Naive thymus-derived CD4-positive, alpha-beta T cell (primary cell): ENCODE data around the gene UBE2B. TPM values are rescaled to one million over a fixed set of nuclear protein-coding genes. Genes with fewer than 3 reads are reported as not detected.
"Not testable (repeated sequence)": the region's sequence is repeated elsewhere in the genome, so short reads cannot be mapped to it uniquely, and the experiment has no call there.

Experiments
- ATAC-seq: fragments of 150-1000 bp; cut with Tn5 transposase; 2 replicates; pipeline ENCODE4 v1.10.0; 2021; ENCODE audit warnings: mild to moderate bottlenecking, moderate library complexity
- CTCF ChIA-PET: fragments of 350-600 bp; sonication (Branson Sonifier 250); formaldehyde crosslinking; loops from one replicate; lab custom pipeline; 2021; ENCODE audit warnings: antibody characterized with exemption; lab: Charles Lee
- POLR2A ChIA-PET: fragments of 350-600 bp; sonication (Branson Sonifier 250); formaldehyde crosslinking; loops from one replicate; lab custom pipeline; 2021; ENCODE audit warnings: antibody characterized with exemption, inconsistent platforms; lab: Charles Lee
- DNase-seq, 9 donors: peaks; one replicate each; pipeline versions ENCODE4 v3.0.0 to v3.0.0-alpha.2; 2020 to 2022; ENCODE audit warnings: mixed read lengths in 1 of 9
- H3K27ac ChIP-seq: one replicate; pipeline ENCODE4 v1.7.0; 2013; ENCODE audit warnings: mild to moderate bottlenecking, low read depth, low read length, moderate library complexity
- H3K27me3 ChIP-seq, 2 donors: one replicate each; pipeline ENCODE4 v1.7.0; 2013; ENCODE audit warnings: low read length in 2 of 2, mild to moderate bottlenecking in 2 of 2, moderate library complexity in 2 of 2; ENCODE audit not compliant: control insufficient read depth in 2 of 2, insufficient read depth in 2 of 2
- H3K36me3 ChIP-seq, 3 experiments: 1 replicate in 2 of 3; 2 replicates in 1 of 3; pipeline ENCODE4 v1.7.0; 2013; ENCODE audit warnings: low read length in 3 of 3, mild to moderate bottlenecking in 3 of 3, moderate library complexity in 1 of 3; ENCODE audit not compliant: insufficient read depth in 3 of 3, control insufficient read depth in 2 of 3
- H3K4me1 ChIP-seq, 2 donors: one replicate each; pipeline ENCODE4 v1.7.0; 2013; ENCODE audit warnings: low read length in 2 of 2, mild to moderate bottlenecking in 2 of 2, moderate library complexity in 1 of 2; ENCODE audit not compliant: control insufficient read depth in 2 of 2, insufficient read depth in 2 of 2
- H3K4me3 ChIP-seq: 2 replicates; pipeline ENCODE4 v1.7.0; 2013; ENCODE audit warnings: mild to moderate bottlenecking, low read length
- H3K9me3 ChIP-seq, 3 experiments: 1 replicate in 2 of 3; 2 replicates in 1 of 3; pipeline ENCODE4 v1.7.0; 2013; ENCODE audit warnings: low read length in 3 of 3; ENCODE audit not compliant: control insufficient read depth in 2 of 3
- H3K27ac Mint-ChIP-seq, 9 donors: one replicate each; pipeline ENCODE4 v1.8.0; 2020 to 2022; ENCODE audit warnings: mixed read lengths in 9 of 9, mild to moderate bottlenecking in 8 of 9, moderate library complexity in 5 of 9, inconsistent platforms in 2 of 9
- H3K27me3 Mint-ChIP-seq, 5 donors: one replicate each; pipeline ENCODE4 v1.8.0; 2021 to 2022; ENCODE audit warnings: mixed read lengths in 5 of 5, mild to moderate bottlenecking in 1 of 5
- H3K36me3 Mint-ChIP-seq, 5 donors: one replicate each; pipeline ENCODE4 v1.8.0; 2020 to 2022; ENCODE audit warnings: mixed read lengths in 5 of 5, mild to moderate bottlenecking in 3 of 5, inconsistent platforms in 1 of 5
- H3K4me1 Mint-ChIP-seq, 7 donors: one replicate each; pipeline ENCODE4 v1.8.0; 2020 to 2022; ENCODE audit warnings: mixed read lengths in 7 of 7, mild to moderate bottlenecking in 3 of 7, inconsistent platforms in 1 of 7
- H3K4me3 Mint-ChIP-seq, 10 donors: one replicate each; pipeline ENCODE4 v1.8.0; 2020 to 2022; ENCODE audit warnings: mild to moderate bottlenecking in 10 of 10, mixed read lengths in 10 of 10, moderate library complexity in 6 of 10, inconsistent platforms in 2 of 10
- H3K9me3 Mint-ChIP-seq, 11 donors: one replicate each; pipeline ENCODE4 v1.8.0; 2020 to 2022; ENCODE audit warnings: mixed read lengths in 11 of 11, mild to moderate bottlenecking in 4 of 11, inconsistent platforms in 1 of 11, moderate library complexity in 1 of 11
- intact Hi-C, 2 donors: fragments of 100-400 bp; cut with micrococcal nuclease; formaldehyde crosslinking; loops; one replicate each; pipeline ENCODE4 v1.15.1; 2023
- polyA plus RNA-seq, 2 donors: library from polyadenylated mRNA; unstranded; fragments of 300-500 nt; fragmentation: Illumina TruSeq; gene quantifications; one replicate each; pipeline ENCODE4 v1.2.3, GENCODE V29; 2021
- total RNA-seq, 6 experiments: library from RNA in 5 of 6; stranded (reverse) in 5 of 6; gene quantifications; 1 replicate in 5 of 6; 2 replicates in 1 of 6; pipeline ENCODE4 v1.2.3 and lab custom pipeline; 2021 to 2026

Gene UBE2B
- total and polyA plus RNA-seq, 7 experiments from 2014 or later = 89.2 to 141 (median 117) TPM

DNA sequence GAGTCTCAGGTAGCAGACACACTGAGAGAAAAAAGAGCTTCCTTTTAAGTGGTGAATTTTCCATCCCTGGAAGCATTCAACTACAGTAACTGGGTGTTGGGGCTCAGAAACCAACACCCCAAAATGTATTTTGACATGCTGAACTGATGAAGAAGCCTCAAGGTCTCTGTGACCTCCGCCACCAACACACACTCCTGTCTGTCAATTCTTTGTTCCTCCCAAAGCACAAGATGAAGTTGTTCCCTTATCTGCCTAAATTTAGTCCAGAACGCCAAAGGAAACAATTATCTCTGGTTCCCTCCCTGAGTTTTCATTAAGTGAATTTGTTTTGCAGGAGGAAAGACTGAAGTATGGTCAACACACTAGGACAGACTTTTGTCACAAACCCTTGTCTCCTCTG, 41.7 kb downstream of the UBE2B start:
- DNase-seq (no peak), ATAC-seq (no peak)
- H3K36me3 Mint-ChIP-seq = peaks cover 0 to 8% (median 0%) of the 10 kb centered on the region in 5 donors
- peak overlapping the region in 9 of 10 donors; percentile 12 to 94 (median 81) for H3K4me3 Mint-ChIP-seq
- no peaks in the 10 kb centered on the region for H3K9me3 ChIP-seq
- peak overlapping the region in 6 of 9 donors; percentile 34 to 91 (median 64) for H3K27ac Mint-ChIP-seq
- H3K4me3 ChIP-seq = no peak overlapping the region
- H3K36me3 ChIP-seq = peaks cover 0 to 4% (median 0%) of the 10 kb centered on the region in 3 experiments
- no peak overlapping the region for H3K27ac ChIP-seq
- peaks cover 20 to 48% (median 34%) of the 10 kb centered on the region in 7 donors for H3K4me1 Mint-ChIP-seq
- intact Hi-C loops = loop anchor here in 1 of 2 donors (2.0 to 5.0 kb wide), 2 partner anchors 54 to 164 kb away; no protein-coding TSS in a partner anchor
- ChIA-PET POLR2A (interaction anchor here (0.7 to 9.6 kb wide), 6 partner anchors 22 to 133 kb away, joined by 3 to 130 read pairs (median 6); partner anchors contain the start of gene JADE2), CTCF (interaction anchor here (0.6 to 1.2 kb wide), 3 partner anchors 109 to 225 kb away, joined by 3 to 6 read pairs (median 4); no protein-coding TSS in a partner anchor)
- peaks cover 16 to 23% of the 10 kb centered on the region in 2 donors for H3K4me1 ChIP-seq
- no peaks in the 10 kb centered on the region for H3K27me3 ChIP-seq
- H3K27me3 Mint-ChIP-seq = no peaks in the 10 kb centered on the region
- no peaks in the 10 kb centered on the region for H3K9me3 Mint-ChIP-seq

DNA sequence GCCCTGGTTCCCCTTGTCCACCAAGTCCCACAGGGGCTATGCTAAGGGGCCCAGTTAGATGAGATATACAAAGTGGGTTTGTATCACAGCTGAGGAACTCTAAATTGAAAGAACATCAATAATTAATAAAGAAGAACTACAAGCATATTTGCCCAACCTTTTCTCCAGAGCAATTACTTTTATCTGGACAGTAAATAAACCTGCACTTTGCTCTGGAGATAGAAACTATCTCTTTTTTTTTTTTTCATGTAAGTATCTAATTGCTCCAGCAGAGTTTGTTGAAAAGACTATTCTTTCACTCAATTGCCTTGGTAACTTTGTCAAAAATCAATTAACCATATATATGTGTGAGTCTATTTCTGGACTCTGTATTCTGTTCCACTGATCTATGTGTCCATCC, 46.3 kb downstream of the UBE2B start:
- H3K27ac Mint-ChIP-seq = no peak overlapping the region
- H3K36me3 Mint-ChIP-seq = peaks cover 0 to 4% (median 0%) of the 10 kb centered on the region in 5 donors
- peaks cover 0 to 2% (median 0%) of the 10 kb centered on the region in 11 donors for H3K9me3 Mint-ChIP-seq
- no peak for ATAC-seq
- DNase-seq = no peak
- no peak overlapping the region for H3K4me3 Mint-ChIP-seq
- intact Hi-C loops = no loop called here
- Histone ChIP-seq H3K4me1 (no peaks in the 10 kb centered on the region), H3K36me3 (no peaks in the 10 kb centered on the region), H3K27ac (no peak overlapping the region), H3K9me3 (no peaks in the 10 kb centered on the region), H3K4me3 (no peak overlapping the region), H3K27me3 (no peaks in the 10 kb centered on the region)
- CTCF ChIA-PET = interaction anchor here (0.8 to 1.2 kb wide), 2 partner anchors 23 to 38 kb away, joined by 3 read pairs; no protein-coding TSS in a partner anchor
- POLR2A ChIA-PET = interaction anchor here (0.7 to 1.1 kb wide), 4 partner anchors 10 to 162 kb away, joined by 3 read pairs; partner anchors contain the start of gene JADE2
- H3K27me3 Mint-ChIP-seq = peaks cover 0 to 3% (median 0%) of the 10 kb centered on the region in 5 donors
- H3K4me1 Mint-ChIP-seq = peaks cover 0 to 11% (median 0%) of the 10 kb centered on the region in 7 donors

DNA sequence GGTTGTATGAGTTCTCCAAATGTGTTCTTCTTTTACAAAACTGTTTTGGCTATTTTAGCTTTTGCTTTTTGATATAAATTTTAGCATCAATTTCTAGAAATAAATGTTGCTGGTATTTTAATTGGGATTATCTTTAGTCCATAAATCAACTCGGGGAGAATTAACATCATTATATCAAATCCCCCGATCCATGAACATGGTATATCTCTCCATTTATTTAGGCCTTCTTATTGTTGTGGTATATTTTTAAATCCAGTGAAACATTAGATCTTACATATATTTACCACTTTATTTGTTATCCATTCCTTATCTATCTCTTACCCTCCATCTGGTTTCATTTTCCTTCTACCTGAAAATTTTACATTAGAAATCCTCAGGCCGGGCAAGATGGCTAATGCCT, 47.6 kb downstream of the UBE2B start:
- H3K36me3 ChIP-seq = no peaks in the 10 kb centered on the region
- Mint-ChIP-seq H3K4me1 (peaks cover 0 to under 1% (median 0%) of the 10 kb centered on the region in 7 donors), H3K27me3 (peaks cover 0 to 3% (median 0%) of the 10 kb centered on the region in 5 donors), H3K27ac (no peak overlapping the region), H3K36me3 (peaks cover 0 to 4% (median 0%) of the 10 kb centered on the region in 5 donors), H3K4me3 (no peak overlapping the region), H3K9me3 (peaks cover 0 to 2% (median 0%) of the 10 kb centered on the region in 11 donors)
- no peaks in the 10 kb centered on the region for H3K9me3 ChIP-seq
- no peaks in the 10 kb centered on the region for H3K4me1 ChIP-seq
- ChIA-PET POLR2A (interaction anchor here (1.1 kb wide), 1 partner anchor 49 kb away, joined by 3 read pairs; no protein-coding TSS in a partner anchor), CTCF (interaction anchor here (1.3 kb wide), 1 partner anchor 168 kb away, joined by 4 read pairs; no protein-coding TSS in a partner anchor)
- intact Hi-C loops = no loop called here
- DNase-seq (no peak), ATAC-seq (no peak)
- H3K4me3 ChIP-seq = no peak overlapping the region
- no peaks in the 10 kb centered on the region for H3K27me3 ChIP-seq
- no peak overlapping the region for H3K27ac ChIP-seq

DNA sequence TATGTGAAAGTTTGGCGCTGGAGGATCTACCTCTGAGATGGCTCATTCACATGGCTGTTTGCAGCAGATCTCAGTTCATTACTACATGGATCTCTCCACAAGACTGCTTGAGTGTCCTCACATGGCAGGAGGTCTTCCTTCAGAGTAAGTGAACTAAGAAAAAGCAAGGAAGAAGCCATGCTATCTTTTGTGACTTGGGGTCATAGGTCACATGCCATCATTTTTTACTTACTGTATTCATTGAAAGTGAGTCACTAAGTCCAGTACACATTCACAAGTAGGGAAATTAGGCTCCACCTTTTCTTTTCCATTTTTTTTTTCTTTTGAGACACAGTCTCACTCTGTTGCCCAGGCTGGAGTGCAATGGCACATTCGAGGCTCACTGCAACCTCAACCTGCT, 49.0 kb downstream of the UBE2B start:
- no peaks in the 10 kb centered on the region for H3K4me1 Mint-ChIP-seq
- H3K4me1 ChIP-seq = no peaks in the 10 kb centered on the region
- H3K27ac Mint-ChIP-seq = no peak overlapping the region

DNA sequence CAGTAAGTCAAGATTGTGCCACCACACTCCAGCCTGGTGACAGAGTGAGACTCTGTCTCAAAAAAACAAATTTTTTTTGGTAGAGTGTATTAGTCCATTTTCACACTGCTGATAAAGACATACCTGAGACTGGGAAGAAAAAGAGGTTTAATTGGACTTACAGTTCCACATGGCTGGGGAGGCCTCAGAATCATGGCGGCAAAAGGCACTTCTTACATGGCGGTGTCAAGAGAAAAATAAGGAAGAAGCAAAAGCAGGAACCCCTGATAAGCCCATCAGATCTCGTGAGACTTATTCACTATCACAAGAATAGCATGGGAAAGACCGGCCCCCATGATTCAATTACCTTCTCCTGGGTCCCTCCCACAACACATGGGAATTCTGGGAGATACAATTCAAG, 49.7 kb downstream of the UBE2B start:
- H3K36me3 ChIP-seq, H3K27ac ChIP-seq, H3K4me3 ChIP-seq, H3K9me3 Mint-ChIP-seq, H3K27me3 Mint-ChIP-seq, H3K4me1 Mint-ChIP-seq, POLR2A ChIA-PET, H3K27me3 ChIP-seq, H3K4me1 ChIP-seq, DNase-seq, H3K4me3 Mint-ChIP-seq, H3K36me3 Mint-ChIP-seq, intact Hi-C loops, ATAC-seq, H3K9me3 ChIP-seq: not testable (repeated sequence)
- CTCF ChIA-PET = interaction anchor here (0.7 kb wide), 1 partner anchor 9 kb away, joined by 3 read pairs; no protein-coding TSS in a partner anchor
- peak overlapping the region in 1 of 9 donors; percentile 38 for H3K27ac Mint-ChIP-seq

More for the DNA sequence above, 49.0 kb downstream of the UBE2B start:
- no peak overlapping the region for H3K4me3 ChIP-seq
- no peaks in the 10 kb centered on the region for H3K36me3 ChIP-seq
- CTCF ChIA-PET = interaction anchor here (0.7 kb wide), 1 partner anchor 8 kb away, joined by 3 read pairs; no protein-coding TSS in a partner anchor
- Mint-ChIP-seq H3K4me3 (no peak overlapping the region), H3K36me3 (peaks cover 0 to 4% (median 0%) of the 10 kb centered on the region in 5 donors), H3K27me3 (peaks cover 0 to 3% (median 0%) of the 10 kb centered on the region in 5 donors), H3K9me3 (peaks cover 0 to 2% (median 0%) of the 10 kb centered on the region in 11 donors)
- POLR2A ChIA-PET = no interaction called here
- intact Hi-C loops = no loop called here
- H3K27ac ChIP-seq = no peak overlapping the region
- H3K9me3 ChIP-seq = no peaks in the 10 kb centered on the region
- ATAC-seq (no peak), DNase-seq (no peak)
- no peaks in the 10 kb centered on the region for H3K27me3 ChIP-seq

DNA sequence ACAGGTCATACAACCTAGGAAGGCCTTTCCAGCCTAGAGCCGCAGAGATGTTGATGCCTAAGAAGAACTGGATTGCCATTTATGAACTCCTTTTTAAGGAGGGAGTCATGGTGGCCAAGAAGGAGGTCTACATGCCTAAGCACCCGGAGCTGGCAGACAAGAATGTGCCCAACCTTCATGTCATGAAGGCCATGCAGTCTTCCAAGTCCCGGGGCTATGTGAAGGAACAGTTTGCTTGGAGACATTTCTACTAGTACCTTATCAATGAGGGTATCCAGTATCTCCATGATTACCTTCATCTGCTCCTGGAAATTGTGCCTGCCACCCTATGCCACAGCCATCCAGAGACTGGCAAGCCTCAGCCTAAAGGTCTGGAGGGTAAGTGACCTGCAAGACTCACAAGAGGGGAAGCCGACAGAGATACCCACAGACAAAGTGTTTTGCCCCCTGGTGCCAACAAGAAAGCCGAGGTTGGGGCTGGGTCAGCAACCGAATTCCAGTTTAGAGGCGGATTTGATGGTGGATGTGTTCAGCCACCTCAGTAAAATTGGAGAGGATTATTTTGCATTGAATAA, 51.5 kb downstream of the UBE2B start:
- Histone ChIP-seq H3K4me3 (no peak overlapping the region), H3K9me3 (no peaks in the 10 kb centered on the region), H3K27ac (no peak overlapping the region), H3K27me3 (no peaks in the 10 kb centered on the region), H3K36me3 (no peaks in the 10 kb centered on the region), H3K4me1 (no peaks in the 10 kb centered on the region)
- Mint-ChIP-seq H3K4me3 (no peak overlapping the region), H3K36me3 (peaks cover 0 to 4% (median 0%) of the 10 kb centered on the region in 5 donors), H3K27ac (no peak overlapping the region), H3K9me3 (peaks cover 0 to 2% (median 0%) of the 10 kb centered on the region in 11 donors), H3K27me3 (peaks cover 0 to 6% (median 0%) of the 10 kb centered on the region in 5 donors), H3K4me1 (no peaks in the 10 kb centered on the region)
- ATAC-seq = no peak
- ChIA-PET POLR2A (interaction anchor here (1.0 kb wide), 1 partner anchor 11 kb away, joined by 3 read pairs; the partner anchor contains the start of gene CDKN2AIPNL), CTCF (no interaction called here)
- intact Hi-C loops = no loop called here
- no peak for DNase-seq
